Common myeloid progenitor, CD34-positive (primary cell): ENCODE results near the gene PADI3.

Source experiments
- CTCF ChIA-PET: fragments of 350-600 bp; sonication (Branson Sonifier 250); formaldehyde crosslinking; loops from one replicate; lab custom pipeline; 2021; ENCODE audit warnings: antibody characterized with exemption; lab: Charles Lee
- POLR2A ChIA-PET: fragments of 350-600 bp; sonication (Branson Sonifier 250); formaldehyde crosslinking; loops from one replicate; lab custom pipeline; 2021; ENCODE audit warnings: antibody characterized with exemption; lab: Charles Lee
- DNase-seq, 3 donors: peaks; one replicate each; pipeline versions ENCODE4 v3.0.0 to v3.0.0-alpha.2; 2013
- H3K27ac ChIP-seq, 2 experiments: 1 replicate in 1 of 2; 2 replicates in 1 of 2; pipeline ENCODE4 v1.7.0; 2013; ENCODE audit warnings: inconsistent platforms in 2 of 2, low read length in 2 of 2, mild to moderate bottlenecking in 2 of 2, low read depth in 1 of 2, moderate library complexity in 1 of 2; ENCODE audit not compliant: severe bottlenecking in 2 of 2, insufficient read depth in 1 of 2, poor library complexity in 1 of 2
- H3K27me3 ChIP-seq, 5 experiments: replicated peaks in 2 of 5; 1 replicate in 3 of 5; 2 replicates in 2 of 5; pipeline versions ENCODE4 v1.6.1 to v1.7.0; 2013; ENCODE audit warnings: low read length in 4 of 5, mild to moderate bottlenecking in 2 of 5, moderate library complexity in 2 of 5, inconsistent platforms in 1 of 5; ENCODE audit not compliant: insufficient read depth in 5 of 5, control insufficient read depth in 4 of 5
- H3K36me3 ChIP-seq, 4 experiments: 1 replicate in 2 of 4; 2 replicates in 2 of 4; pipeline versions ENCODE4 v1.6.1 to v1.7.0; 2013; ENCODE audit warnings: low read length in 3 of 4, control low read depth in 1 of 4, mild to moderate bottlenecking in 1 of 4; ENCODE audit not compliant: control insufficient read depth in 4 of 4, insufficient read depth in 4 of 4
- H3K4me1 ChIP-seq, 4 experiments: 1 replicate in 3 of 4; 2 replicates in 1 of 4; pipeline versions ENCODE4 v1.6.1 to v1.7.1; 2013; ENCODE audit warnings: low read length in 3 of 4, mild to moderate bottlenecking in 3 of 4, control low read depth in 1 of 4, inconsistent platforms in 1 of 4, moderate library complexity in 1 of 4; ENCODE audit not compliant: control insufficient read depth in 4 of 4, insufficient read depth in 4 of 4; ENCODE audit errors: control extremely low read depth in 1 of 4
- H3K4me3 ChIP-seq, 7 experiments: 1 replicate in 4 of 7; 2 replicates in 3 of 7; pipeline versions ENCODE4 v1.5.1 to v1.7.0; 2013; ENCODE audit warnings: mild to moderate bottlenecking in 7 of 7, low read length in 6 of 7, moderate library complexity in 6 of 7, inconsistent platforms in 2 of 7, low read depth in 2 of 7, control low read depth in 1 of 7; ENCODE audit not compliant: insufficient read depth in 4 of 7, control insufficient read depth in 1 of 7; ENCODE audit errors: extremely low read depth in 1 of 7
- H3K9me3 ChIP-seq, 5 experiments: 1 replicate in 4 of 5; 2 replicates in 1 of 5; pipeline versions ENCODE4 v1.6.1 to v1.7.1; 2013; ENCODE audit warnings: low read length in 4 of 5, mild to moderate bottlenecking in 2 of 5, inconsistent platforms in 1 of 5, low read depth in 1 of 5, moderate library complexity in 1 of 5; ENCODE audit not compliant: control insufficient read depth in 4 of 5, insufficient read depth in 2 of 5; ENCODE audit errors: control extremely low read depth in 1 of 5
- whole genome bisulfite sequencing: methylation state at CpG from one replicate; pipeline ENCODE4 v1.1.5; 2013; ENCODE audit not compliant: insufficient coverage; 5-methylcytosine and 5-hydroxymethylcytosine counted together

PADI3 gene

GRCh38 chr1:17330856-17331255 is 82.0 kb downstream of the PADI3 start:
- Histone ChIP-seq H3K27ac (no peak overlapping the region), H3K27me3 (no peaks in the 10 kb centered on the region), H3K4me3 (no peak overlapping the region), H3K36me3 (peaks cover 0 to 3% (median under 1%) of the 10 kb centered on the region in 4 experiments), H3K9me3 (no peaks in the 10 kb centered on the region), H3K4me1 (no peaks in the 10 kb centered on the region)
- DNase-seq, result no peak
- 78% methylated on average over 5 of the region's 7 CpGs for WGBS
- ChIA-PET POLR2A (no interaction called here), CTCF (interaction anchor here (1.1 to 1.6 kb wide), 2 partner anchors 54 to 59 kb away, joined by 3 to 5 read pairs; no protein-coding TSS in a partner anchor)

GRCh38 chr1:17333081-17333480 is 84.2 kb downstream of the PADI3 start:
- ChIA-PET CTCF (interaction anchor here (1.0 to 2.9 kb wide), 5 partner anchors 42 to 68 kb away, joined by 3 to 10 read pairs (median 4); no protein-coding TSS in a partner anchor), POLR2A (no interaction called here)
- H3K27ac ChIP-seq, result no peak overlapping the region
- no peak overlapping the region for H3K4me3 ChIP-seq
- no peaks in the 10 kb centered on the region for H3K27me3 ChIP-seq
- no peaks in the 10 kb centered on the region for H3K9me3 ChIP-seq
- WGBS, result 99% methylated on average over 8 of the region's 8 CpGs
- no peak for DNase-seq
- peaks cover 0 to 3% (median under 1%) of the 10 kb centered on the region in 4 experiments for H3K36me3 ChIP-seq
- H3K4me1 ChIP-seq, result no peaks in the 10 kb centered on the region
